SH-SY5Y (cell line): Measurements from ENCODE around the gene MTREX.

Experiments
- GATA2 ChIP-seq: IDR thresholded peaks from 2 replicates; pipeline ENCODE4 v1.6.1; 2011; ENCODE audit warnings: mild to moderate bottlenecking, low read depth, low read length
- GATA3 ChIP-seq: IDR thresholded peaks from 2 replicates; pipeline ENCODE4 v1.6.1; 2011; ENCODE audit warnings: low read depth, mild to moderate bottlenecking, low read length, moderate library complexity

DNA sequence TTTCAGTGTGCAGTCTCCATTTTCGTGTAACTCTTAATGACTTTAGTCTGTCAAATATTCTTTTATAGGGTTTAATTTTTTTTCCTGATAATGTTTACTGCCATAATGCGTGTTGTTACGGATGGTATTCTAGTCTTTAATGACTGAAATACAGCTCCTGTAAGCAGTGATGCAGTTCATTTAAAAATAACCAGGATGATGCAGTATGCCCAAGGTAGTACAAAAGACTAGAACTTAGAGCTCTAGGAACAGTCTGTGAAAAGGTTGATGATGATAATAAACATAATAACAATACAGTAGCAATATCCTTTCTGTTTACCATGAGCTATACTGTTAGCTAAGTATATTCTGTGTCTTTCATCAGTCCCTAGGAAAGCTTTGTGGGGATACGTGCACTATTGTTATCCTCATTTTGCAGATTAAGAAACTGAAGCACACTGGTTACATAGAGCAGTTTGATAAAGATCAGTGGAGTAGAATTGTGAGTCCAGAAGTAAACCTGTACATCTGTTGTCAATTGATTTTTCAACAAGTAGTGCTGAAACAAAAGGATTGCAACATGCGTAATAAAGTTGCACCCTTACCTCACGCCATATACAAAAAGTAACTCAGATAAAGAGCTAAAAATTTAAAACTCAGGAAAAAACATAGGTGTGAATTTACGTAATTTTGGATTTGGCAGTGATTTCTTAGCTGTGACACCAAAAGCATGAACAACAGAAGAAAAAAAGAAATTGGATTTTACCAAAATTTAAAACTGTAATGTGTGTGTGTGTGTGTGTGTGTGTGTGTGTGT, 64.5 kb downstream of the MTREX start:
- TF ChIP-seq GATA2 = no peak
- TF ChIP-seq GATA3 = no peak
